ENCODE measurements around the gene PFDN6. TPM values are rescaled to one million over a fixed set of nuclear protein-coding genes. Genes with fewer than 3 reads are reported as not detected.

PFDN6 gene
- total RNA-seq, 3 donors from 2014 or later = 37.9 to 50.1 (median 40.2) TPM

GRCh38 chr6:33315793-33316602 lies 26.6 kb downstream of the PFDN6 start:
- ATAC-seq (no peak), DNase-seq (peak in 1 of 3 donors; percentile 59)
- no peak overlapping the region for H3K4me3 ChIP-seq
- H3K9me3 ChIP-seq = no peaks in the 10 kb centered on the region
- no peaks in the 10 kb centered on the region for H3K36me3 ChIP-seq (ENCODE audit: low read depth)
- TF ChIP-seq CTCF (IDR thresholded peaks at IDR 0.05) = no peak
- H3K4me1 ChIP-seq (ENCODE audit: low read depth) = peaks cover 32% of the 10 kb centered on the region
- intact Hi-C loops (cut with DNase I, micrococcal nuclease) = no loop called here

- Histone ChIP-seq H3K4me3 (peak overlapping the region; percentile 19), H3K9me3 (no peaks in the 10 kb centered on the region), H3K36me3 (ENCODE audit: low read depth) (no peaks in the 10 kb centered on the region), H3K4me1 (ENCODE audit: low read depth) (peaks cover 38% of the 10 kb centered on the region)
- DNase-seq (peak; percentile 37 to 76 (median 54)), ATAC-seq (no peak)
- no peak for TF ChIP-seq CTCF (IDR thresholded peaks at IDR 0.05)
- intact Hi-C loops (cut with DNase I, micrococcal nuclease) = no loop called here
Measured at GRCh38 chr6:33316603-33317418, 27.4 kb downstream of the PFDN6 start.

GRCh38 chr6:33317419-33317668 lies 27.9 kb downstream of the PFDN6 start:
- Histone ChIP-seq H3K9me3 (no peaks in the 10 kb centered on the region), H3K4me3 (peak overlapping the region; percentile 19), H3K4me1 (ENCODE audit: low read depth) (peaks cover 36% of the 10 kb centered on the region), H3K36me3 (ENCODE audit: low read depth) (no peaks in the 10 kb centered on the region)
- DNase-seq = peak in 1 of 3 donors; percentile 66
- intact Hi-C loops (cut with DNase I, micrococcal nuclease) = no loop called here
- peak; percentile 6 for ATAC-seq
- TF ChIP-seq CTCF (IDR thresholded peaks at IDR 0.05) = no peak

- TF ChIP-seq CTCF (IDR thresholded peaks at IDR 0.05) = no peak
- H3K36me3 ChIP-seq (ENCODE audit: low read depth) = peaks cover 1% of the 10 kb centered on the region
- H3K9me3 ChIP-seq = no peaks in the 10 kb centered on the region
- DNase-seq (peak; percentile 97 to 100 (median 99)), ATAC-seq (peak; percentile 72)
- peaks cover 35% of the 10 kb centered on the region for H3K4me1 ChIP-seq (ENCODE audit: low read depth)
- intact Hi-C loops (cut with DNase I, micrococcal nuclease) = no loop called here
- peak within 1 kb of the TSS; percentile 19 for H3K4me3 ChIP-seq
Measured at GRCh38 chr6:33317669-33318425, 28.4 kb downstream of the PFDN6 start, which contains the start of gene ZBTB22. TSS of gene ZBTB22 (minus strand) at chr6:33317744. CDS start at chr6:33316916, 828 bp downstream.

- no peak for ATAC-seq
- Histone ChIP-seq H3K4me3 (no peak overlapping the region), H3K9me3 (no peaks in the 10 kb centered on the region), H3K4me1 (ENCODE audit: low read depth) (peaks cover 35% of the 10 kb centered on the region), H3K36me3 (ENCODE audit: low read depth) (peaks cover 5% of the 10 kb centered on the region)
- no peak for TF ChIP-seq CTCF (IDR thresholded peaks at IDR 0.05)
- intact Hi-C loops (cut with DNase I, micrococcal nuclease) = no loop called here
- no peak for DNase-seq
Measured at GRCh38 chr6:33318426-33319073, 29.1 kb downstream of the PFDN6 start.
